ENCODE results near the gene LYSMD1. TPM values are rescaled to one million over a fixed set of nuclear protein-coding genes. Genes with fewer than 3 reads are reported as not detected.

LYSMD1 gene
- total and polyA plus RNA-seq, 2 experiments from 2014 or later = 1.0 to 16.2 TPM

DNA sequence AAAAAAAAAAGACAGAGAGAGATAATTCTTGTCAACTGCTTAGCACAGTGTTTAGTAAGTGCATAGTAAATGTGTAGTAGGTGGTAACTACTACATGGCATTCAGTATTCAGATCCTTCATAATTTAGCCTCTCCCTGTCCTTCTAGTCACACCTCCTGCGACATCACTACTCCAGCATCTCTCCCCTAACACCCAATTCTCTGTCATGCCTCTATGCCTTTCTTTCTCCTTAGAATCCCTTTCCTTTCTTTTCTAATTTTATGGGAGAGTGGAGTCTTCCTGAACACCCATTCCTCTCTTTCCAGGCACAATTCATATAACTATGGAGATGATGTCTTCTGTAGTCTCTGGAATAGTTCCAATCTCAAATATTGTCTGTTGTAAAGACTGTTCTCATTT lies 28.2 kb upstream of the LYSMD1 start:
- Histone ChIP-seq H3K4me1 (ENCODE audit: insufficient read depth) (peaks cover 5% of the 10 kb centered on the region), H3K4me2 (no peak overlapping the region), H3K36me3 (replicated peaks; ENCODE audit: insufficient read depth, low read depth) (no peaks in the 10 kb centered on the region), H3K9me2 (replicated peaks; ENCODE audit: insufficient read depth) (no peaks in the 10 kb centered on the region), H2AFZ (no peak overlapping the region), H3K4me3 (no peak overlapping the region), H3K9me3 (ENCODE audit: low read depth) (no peaks in the 10 kb centered on the region), H3K79me2 (peaks cover 6% of the 10 kb centered on the region), H3K27ac (no peak overlapping the region), H4K20me1 (ENCODE audit: insufficient read depth, poor library complexity, severe bottlenecking) (no peaks in the 10 kb centered on the region), H3K27me3 (no peaks in the 10 kb centered on the region)
- no peak for DNase-seq (ENCODE audit: low spot score)
- 89% methylated on average over 1 of the region's 1 CpG for WGBS (ENCODE audit: low lambda C conversion rate, missing lambda C conversion rate)
- TF ChIP-seq, protein P1, sequence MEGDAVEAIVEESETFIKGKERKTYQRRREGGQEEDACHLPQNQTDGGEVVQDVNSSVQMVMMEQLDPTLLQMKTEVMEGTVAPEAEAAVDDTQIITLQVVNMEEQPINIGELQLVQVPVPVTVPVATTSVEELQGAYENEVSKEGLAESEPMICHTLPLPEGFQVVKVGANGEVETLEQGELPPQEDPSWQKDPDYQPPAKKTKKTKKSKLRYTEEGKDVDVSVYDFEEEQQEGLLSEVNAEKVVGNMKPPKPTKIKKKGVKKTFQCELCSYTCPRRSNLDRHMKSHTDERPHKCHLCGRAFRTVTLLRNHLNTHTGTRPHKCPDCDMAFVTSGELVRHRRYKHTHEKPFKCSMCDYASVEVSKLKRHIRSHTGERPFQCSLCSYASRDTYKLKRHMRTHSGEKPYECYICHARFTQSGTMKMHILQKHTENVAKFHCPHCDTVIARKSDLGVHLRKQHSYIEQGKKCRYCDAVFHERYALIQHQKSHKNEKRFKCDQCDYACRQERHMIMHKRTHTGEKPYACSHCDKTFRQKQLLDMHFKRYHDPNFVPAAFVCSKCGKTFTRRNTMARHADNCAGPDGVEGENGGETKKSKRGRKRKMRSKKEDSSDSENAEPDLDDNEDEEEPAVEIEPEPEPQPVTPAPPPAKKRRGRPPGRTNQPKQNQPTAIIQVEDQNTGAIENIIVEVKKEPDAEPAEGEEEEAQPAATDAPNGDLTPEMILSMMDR (IDR thresholded peaks at IDR 0.05; ENCODE audit: poor library complexity) = no peak
- TF ChIP-seq EZH2phosphoT487 (IDR thresholded peaks at IDR 0.05; ENCODE audit: low read depth, severe bottlenecking, unreplicated experiment) (no peak), EZH2 (IDR thresholded peaks at IDR 0.05; ENCODE audit: borderline replicate concordance) (no peak)

DNA sequence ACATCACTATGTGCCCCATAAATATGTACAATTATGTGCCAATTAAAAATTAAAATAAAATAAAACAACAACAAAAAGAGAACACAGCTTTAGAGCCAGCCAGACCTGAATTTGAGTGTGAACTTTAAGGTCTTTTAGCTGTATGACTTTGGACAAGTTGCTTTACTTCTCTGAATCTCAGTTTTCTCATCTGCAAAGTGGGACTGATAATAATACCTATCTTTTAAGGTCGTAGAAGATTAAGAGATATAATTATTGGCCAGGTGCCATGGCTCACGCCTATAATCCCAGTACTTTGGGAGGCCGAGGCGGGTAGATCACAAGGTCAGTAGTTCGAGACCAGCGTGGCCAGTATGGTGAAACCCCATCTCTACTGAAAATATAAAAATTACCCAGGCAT lies 27.6 kb upstream of the LYSMD1 start:
- Histone ChIP-seq H3K4me3 (no peak overlapping the region), H3K4me2 (no peak overlapping the region), H3K9me3 (ENCODE audit: low read depth) (no peaks in the 10 kb centered on the region), H3K27ac (no peak overlapping the region), H3K36me3 (replicated peaks; ENCODE audit: insufficient read depth, low read depth) (no peaks in the 10 kb centered on the region), H2AFZ (no peak overlapping the region), H3K79me2 (peaks cover 12% of the 10 kb centered on the region), H3K9me2 (replicated peaks; ENCODE audit: insufficient read depth) (no peaks in the 10 kb centered on the region), H3K4me1 (ENCODE audit: insufficient read depth) (peaks cover 10% of the 10 kb centered on the region), H4K20me1 (ENCODE audit: insufficient read depth, poor library complexity, severe bottlenecking) (no peaks in the 10 kb centered on the region), H3K27me3 (no peaks in the 10 kb centered on the region)
- TF ChIP-seq, protein P1 (IDR thresholded peaks at IDR 0.05; ENCODE audit: poor library complexity) = no peak
- TF ChIP-seq EZH2phosphoT487 (IDR thresholded peaks at IDR 0.05; ENCODE audit: low read depth, severe bottlenecking, unreplicated experiment) (no peak), EZH2 (IDR thresholded peaks at IDR 0.05; ENCODE audit: borderline replicate concordance) (no peak)
- no peak for DNase-seq (ENCODE audit: low spot score)
- WGBS (ENCODE audit: low lambda C conversion rate, missing lambda C conversion rate) = 85% methylated on average over 6 of the region's 6 CpGs

DNA sequence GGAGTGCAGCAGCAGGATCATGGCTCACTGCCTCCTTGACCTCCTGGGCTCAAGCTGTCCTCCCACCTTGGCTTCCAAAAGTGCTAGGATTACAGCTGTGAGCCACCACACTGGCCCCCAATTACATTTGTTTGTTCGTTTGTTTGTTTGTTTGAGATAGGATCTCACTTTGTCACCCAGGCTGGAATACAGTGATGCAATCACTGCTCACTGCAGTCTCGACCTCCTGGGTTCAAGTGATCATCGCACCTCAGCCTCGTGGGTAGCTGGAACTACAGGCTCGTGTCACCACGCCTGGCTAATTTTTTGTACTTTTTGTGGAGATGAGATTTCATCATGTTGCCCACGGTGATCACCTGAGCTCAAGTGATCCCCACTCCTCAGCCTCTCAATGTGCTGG lies 26.3 kb upstream of the LYSMD1 start:
- Histone ChIP-seq H3K9me3 (ENCODE audit: low read depth) (no peaks in the 10 kb centered on the region), H3K9me2 (replicated peaks; ENCODE audit: insufficient read depth) (no peaks in the 10 kb centered on the region), H3K4me3 (no peak overlapping the region), H3K27ac (no peak overlapping the region), H4K20me1 (ENCODE audit: insufficient read depth, poor library complexity, severe bottlenecking) (no peaks in the 10 kb centered on the region), H3K36me3 (replicated peaks; ENCODE audit: insufficient read depth, low read depth) (no peaks in the 10 kb centered on the region), H2AFZ (no peak overlapping the region), H3K4me2 (no peak overlapping the region), H3K4me1 (ENCODE audit: insufficient read depth) (peaks cover 11% of the 10 kb centered on the region), H3K27me3 (no peaks in the 10 kb centered on the region), H3K79me2 (peaks cover 24% of the 10 kb centered on the region)
- TF ChIP-seq, protein P1 (IDR thresholded peaks at IDR 0.05; ENCODE audit: poor library complexity) = no peak
- TF ChIP-seq EZH2phosphoT487 (IDR thresholded peaks at IDR 0.05; ENCODE audit: low read depth, severe bottlenecking, unreplicated experiment) = no peak
- no peak for TF ChIP-seq EZH2 (IDR thresholded peaks at IDR 0.05; ENCODE audit: borderline replicate concordance)
- 74% methylated on average over 7 of the region's 7 CpGs for WGBS (ENCODE audit: low lambda C conversion rate, missing lambda C conversion rate)
- no peak for DNase-seq (ENCODE audit: low spot score)

All from hepatocyte (in vitro differentiated cells).